GM19043 (cell line): ENCODE measurements around the gene PNPLA5.

ENCODE experiments used
- ATAC-seq: cut with Tn5 transposase; IDR thresholded peaks from one replicate; pipeline ENCODE4 v1.9.1; 2021; ENCODE audit warnings: low read depth; ENCODE audit not compliant: unreplicated experiment

The PNPLA5 gene

GRCh38 chr22:43843783-43844530 is 47.9 kb downstream of the PNPLA5 start:
- no peak for ATAC-seq

- ATAC-seq: no peak
These were observed 50.1 kb downstream of the PNPLA5 start for GRCh38 chr22:43841742-43842141.

- ATAC-seq: no peak
These were observed 51.0 kb downstream of the PNPLA5 start for GRCh38 chr22:43840851-43841250.

GRCh38 chr22:43840431-43840830 is 51.4 kb downstream of the PNPLA5 start:
- no peak for ATAC-seq

- ATAC-seq: no peak
These were observed 52.0 kb downstream of the PNPLA5 start for GRCh38 chr22:43839781-43840180.

- no peak for ATAC-seq
These were observed 53.1 kb downstream of the PNPLA5 start for GRCh38 chr22:43838571-43839307.

- no peak for ATAC-seq
These were observed 53.7 kb downstream of the PNPLA5 start for GRCh38 chr22:43838161-43838560.

GRCh38 chr22:43837666-43838065 is 54.1 kb downstream of the PNPLA5 start:
- no peak for ATAC-seq

GRCh38 chr22:43835736-43836135 is 56.1 kb downstream of the PNPLA5 start:
- ATAC-seq: no peak

- no peak for ATAC-seq
These were observed 56.6 kb downstream of the PNPLA5 start for GRCh38 chr22:43835166-43835565.

GRCh38 chr22:43833286-43834240 is 58.2 kb downstream of the PNPLA5 start:
- no peak for ATAC-seq

- ATAC-seq: no peak
These were observed 59.2 kb downstream of the PNPLA5 start for GRCh38 chr22:43832393-43833265.

- ATAC-seq: no peak
These were observed 60.0 kb downstream of the PNPLA5 start for GRCh38 chr22:43831561-43832392.

GRCh38 chr22:43830931-43831560 is 60.8 kb downstream of the PNPLA5 start:
- no peak for ATAC-seq

GRCh38 chr22:43829904-43830851 is 61.6 kb downstream of the PNPLA5 start:
- no peak for ATAC-seq
